HG02970 (cell line): ENCODE results near the gene OTOP2.

ENCODE experiments used
- ATAC-seq: cut with Tn5 transposase; IDR thresholded peaks from one replicate; pipeline ENCODE4 v1.9.1; 2021; ENCODE audit warnings: mild to moderate bottlenecking, moderate library complexity, moderate number of reproducible peaks; ENCODE audit not compliant: unreplicated experiment, low FRiP score

Gene OTOP2

GRCh38 chr17:74922694-74923537 lies 1.2 kb upstream of the OTOP2 start, which contains the start of gene USH1G:
Gene USH1G, minus strand, starts transcription at chr17:74923255. Its CDS starts 182 bp downstream, at chr17:74923073.
- no peak for ATAC-seq

- no peak for ATAC-seq
Measured at GRCh38 chr17:74923538-74924249, 379 bp upstream of the OTOP2 start.

- no peak for ATAC-seq
Measured at GRCh38 chr17:74925242-74925641, 1.2 kb downstream of the OTOP2 start.

- no peak for ATAC-seq
Measured at GRCh38 chr17:74928786-74929185, 4.7 kb downstream of the OTOP2 start.

- ATAC-seq: no peak
Measured at GRCh38 chr17:74930535-74931036, 6.5 kb downstream of the OTOP2 start.

- ATAC-seq: no peak
Measured at GRCh38 chr17:74935048-74935447, 11.0 kb downstream of the OTOP2 start.

GRCh38 chr17:74935585-74936469 lies 11.8 kb downstream of the OTOP2 start, which contains the start of gene OTOP3:
Gene OTOP3, plus strand, starts transcription at chr17:74935898. Its CDS starts 24 bp downstream, at chr17:74935922.
- no peak for ATAC-seq

GRCh38 chr17:74936470-74936799 lies 12.4 kb downstream of the OTOP2 start:
- ATAC-seq: no peak

GRCh38 chr17:74937064-74938051 lies 13.3 kb downstream of the OTOP2 start:
- ATAC-seq: no peak

- ATAC-seq: no peak
Measured at GRCh38 chr17:74938194-74938950, 14.3 kb downstream of the OTOP2 start.

GRCh38 chr17:74939534-74939933 lies 15.5 kb downstream of the OTOP2 start:
- no peak for ATAC-seq

GRCh38 chr17:74941128-74941725 lies 17.2 kb downstream of the OTOP2 start:
- ATAC-seq: no peak

- no peak for ATAC-seq
Measured at GRCh38 chr17:74943808-74944522, 19.9 kb downstream of the OTOP2 start.

- no peak for ATAC-seq
Measured at GRCh38 chr17:74945543-74945942, 21.5 kb downstream of the OTOP2 start.

- ATAC-seq: no peak
Measured at GRCh38 chr17:74946641-74947040, 22.6 kb downstream of the OTOP2 start.

- ATAC-seq: no peak
Measured at GRCh38 chr17:74947041-74947754, 23.1 kb downstream of the OTOP2 start.
